ENCODE data around the gene RPS24.
"Not testable (repeated sequence)": the region's sequence is repeated elsewhere in the genome, so short reads cannot be mapped to it uniquely, and the experiment has no call there.

Gene RPS24

GRCh38 chr10:78033637-78034470 is at the start of gene RPS24:
TSS of gene RPS24 (plus strand) at chr10:78033863. CDS start at chr10:78033902, 39 bp downstream.
- DNase-seq (ENCODE audit: low spot score): peak; percentile 97

GRCh38 chr10:77984986-77985385 is 48.7 kb upstream of the RPS24 start:
- DNase-seq (ENCODE audit: low spot score): no peak

- no peak for DNase-seq (ENCODE audit: low spot score)
Measured at GRCh38 chr10:77987671-77988255, 45.9 kb upstream of the RPS24 start.

- no peak for DNase-seq (ENCODE audit: low spot score)
Measured at GRCh38 chr10:77989081-77989724, 44.5 kb upstream of the RPS24 start.

GRCh38 chr10:77993620-77994019 is 40.0 kb upstream of the RPS24 start:
- no peak for DNase-seq (ENCODE audit: low spot score)

DNA sequence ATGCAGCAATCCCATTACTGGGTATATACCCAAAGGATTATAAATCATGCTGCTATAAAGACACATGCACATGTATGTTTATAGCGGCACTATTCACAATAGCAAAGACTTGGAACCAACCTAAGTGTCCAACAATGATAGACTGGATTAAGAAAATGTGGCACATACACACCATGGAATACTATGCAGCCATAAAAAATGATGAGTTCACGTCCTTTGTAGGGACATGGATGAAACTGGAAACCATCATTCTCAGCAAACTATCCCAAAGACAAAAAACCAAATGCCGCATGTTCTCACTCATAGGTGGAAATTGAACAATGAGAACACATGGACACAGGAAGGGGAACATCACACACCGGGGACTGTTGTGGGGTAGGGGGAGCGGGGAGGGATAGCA is 34.9 kb upstream of the RPS24 start:
- not testable (repeated sequence) for DNase-seq (ENCODE audit: low spot score)

- no peak for DNase-seq (ENCODE audit: low spot score)
Measured at GRCh38 chr10:78000206-78000605, 33.5 kb upstream of the RPS24 start.

GRCh38 chr10:78000956-78001472 is 32.6 kb upstream of the RPS24 start:
- DNase-seq (ENCODE audit: low spot score): no peak

- no peak for DNase-seq (ENCODE audit: low spot score)
Measured at GRCh38 chr10:78002541-78003288, 30.9 kb upstream of the RPS24 start.

GRCh38 chr10:78004215-78005026 is 29.2 kb upstream of the RPS24 start:
- no peak for DNase-seq (ENCODE audit: low spot score)

- no peak for DNase-seq (ENCODE audit: low spot score)
Measured at GRCh38 chr10:78007172-78007571, 26.5 kb upstream of the RPS24 start.

DNA sequence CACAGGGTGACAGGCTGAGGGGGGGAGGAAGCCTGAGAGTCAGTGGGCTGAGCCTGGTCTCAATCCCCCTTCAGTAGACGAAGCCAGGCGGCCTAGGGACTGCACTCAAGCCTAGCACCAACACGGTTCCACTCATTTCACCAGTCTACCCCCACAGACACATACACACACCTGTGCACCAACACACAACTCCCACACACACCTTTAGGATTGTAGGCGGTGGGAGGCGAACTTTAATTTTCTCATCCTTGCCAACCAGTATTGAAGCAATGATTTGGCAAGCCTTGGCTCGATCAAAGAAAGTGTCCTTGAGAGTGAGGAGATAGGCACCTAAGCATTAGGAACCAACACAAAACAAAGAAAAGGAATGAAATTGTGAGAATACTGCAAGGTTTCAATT is 24.0 kb upstream of the RPS24 start:
- DNase-seq (ENCODE audit: low spot score): no peak

GRCh38 chr10:78010278-78010677 is 23.4 kb upstream of the RPS24 start:
- no peak for DNase-seq (ENCODE audit: low spot score)

GRCh38 chr10:78011065-78011464 is 22.6 kb upstream of the RPS24 start:
- no peak for DNase-seq (ENCODE audit: low spot score)

DNA sequence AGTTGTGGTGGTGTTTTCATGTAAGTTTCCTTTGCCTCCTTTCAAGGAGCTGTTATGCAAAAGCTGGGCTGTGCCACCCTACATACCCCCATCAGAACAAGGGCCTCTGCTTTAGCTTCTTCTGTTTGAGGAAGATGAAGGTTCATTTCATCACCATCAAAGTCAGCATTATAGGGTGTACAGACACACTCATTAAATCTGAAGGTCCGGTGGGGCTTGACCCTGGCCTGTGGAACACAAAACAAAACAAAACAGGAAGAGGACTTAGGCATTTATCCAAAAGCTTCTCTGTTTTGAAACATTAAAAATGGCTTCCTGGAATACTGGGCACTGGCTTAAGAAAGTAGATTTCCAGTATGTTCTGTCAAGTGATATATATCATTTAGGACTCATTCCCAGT is 20.1 kb upstream of the RPS24 start:
- no peak for DNase-seq (ENCODE audit: low spot score)

DNA sequence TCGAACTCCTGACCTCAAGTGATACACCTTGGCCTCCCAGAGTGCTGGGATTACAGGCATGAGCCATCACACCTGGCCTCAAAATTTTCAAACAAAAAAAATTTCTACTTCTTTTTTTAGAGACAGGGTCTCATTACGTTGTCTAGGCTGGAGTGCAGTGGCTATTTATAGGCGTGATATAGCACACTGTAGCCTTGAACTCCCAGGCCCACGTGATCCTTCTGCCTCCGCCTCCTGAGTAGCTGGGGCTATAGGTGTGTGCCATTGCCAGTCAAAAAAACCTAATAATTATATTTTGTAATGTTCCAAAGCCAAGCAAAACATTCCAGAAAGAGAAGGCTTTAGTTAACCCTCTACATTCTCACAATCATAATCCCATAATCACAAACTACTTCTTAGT is 18.1 kb upstream of the RPS24 start:
- DNase-seq (ENCODE audit: low spot score): no peak

DNA sequence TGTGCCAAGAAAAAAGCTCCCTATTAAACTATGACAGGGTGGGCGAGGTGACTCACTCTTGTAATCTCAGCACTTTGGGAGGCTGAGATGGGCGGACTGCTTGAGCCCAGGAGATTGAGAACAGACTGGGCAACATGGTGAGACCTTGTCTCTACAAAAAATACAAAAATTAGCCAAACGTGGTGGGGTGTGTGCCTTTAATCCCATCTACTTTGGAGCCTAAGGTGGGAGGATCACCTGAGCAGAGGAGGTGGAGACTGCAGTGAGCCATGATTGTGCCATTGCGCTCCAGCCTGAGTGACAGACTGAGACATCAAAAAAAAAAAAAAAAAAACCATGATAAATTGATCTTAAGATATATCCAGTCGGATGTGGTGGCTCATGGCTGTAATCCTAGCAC is 15.8 kb upstream of the RPS24 start:
- DNase-seq (ENCODE audit: low spot score): no peak

DNA sequence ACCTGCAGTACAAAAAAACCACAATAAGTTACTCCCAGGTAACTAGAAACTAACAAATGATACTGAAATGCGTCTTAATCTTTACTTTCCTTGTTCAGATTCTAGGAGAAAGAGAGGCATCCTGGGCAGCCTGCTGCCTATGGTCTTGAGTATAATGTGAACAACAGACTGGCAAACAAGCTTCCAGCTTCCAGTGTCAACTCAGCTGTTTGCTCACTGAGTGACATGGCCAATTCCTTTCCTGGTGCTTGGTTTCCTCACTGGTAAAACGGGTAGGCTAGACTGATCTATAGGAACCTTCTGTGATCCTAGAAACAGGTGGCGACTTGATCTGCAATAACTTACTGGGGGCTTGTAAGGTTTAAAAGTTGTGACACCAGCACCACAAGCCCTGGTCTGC is 14.4 kb upstream of the RPS24 start:
- DNase-seq (ENCODE audit: low spot score): no peak

GRCh38 chr10:78021201-78021600 is 12.5 kb upstream of the RPS24 start:
- no peak for DNase-seq (ENCODE audit: low spot score)

- no peak for DNase-seq (ENCODE audit: low spot score)
Measured at GRCh38 chr10:78023741-78024140, 9.9 kb upstream of the RPS24 start.

DNA sequence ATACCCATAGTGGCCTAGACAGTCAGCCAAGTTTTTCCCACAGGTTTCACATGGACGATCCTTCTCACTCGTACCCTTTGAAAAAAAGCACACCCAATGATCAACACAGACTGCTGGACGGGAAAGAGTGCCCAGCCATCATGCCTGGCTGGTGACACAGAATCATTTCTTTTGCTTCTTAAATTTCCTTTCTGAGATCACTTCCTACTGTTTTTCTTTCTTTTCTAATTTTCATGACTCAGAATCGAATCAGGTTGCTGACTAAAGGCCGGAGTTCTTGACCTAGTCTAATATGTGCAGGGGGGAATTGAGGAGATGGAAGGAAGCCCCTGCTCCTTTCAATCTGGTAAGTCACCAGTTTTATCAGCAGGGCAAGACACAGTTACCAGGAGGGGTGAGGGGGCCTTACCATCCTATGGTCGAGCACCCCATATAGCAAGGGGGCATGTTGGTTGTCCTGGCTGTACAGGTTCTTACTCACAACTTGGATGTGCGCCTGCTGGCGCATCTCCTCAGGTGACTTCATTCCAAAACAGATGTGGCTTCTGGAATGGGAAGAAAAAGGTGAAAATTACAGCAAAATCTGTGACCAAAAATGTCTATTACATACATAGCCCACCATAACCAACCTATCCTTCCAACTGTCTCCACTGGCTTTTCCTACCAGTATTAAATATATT is 7.8 kb upstream of the RPS24 start:
- no peak for DNase-seq (ENCODE audit: low spot score)

Data from activated CD4-positive, alpha-beta T cell treated with anti-CD3 and anti-CD28 coated beads, Interleukin-2, Interleukin-4, amounts not matched to agents 100 ng/mL and 50 ng/mL, durations not matched to agents 16 hours and 8 hours (primary cell).